ENCODE measurements around the gene NDEL1. TPM values are rescaled to one million over a fixed set of nuclear protein-coding genes. Genes with fewer than 3 reads are reported as not detected.

Gene NDEL1
- total RNA-seq, 1 experiment from 2014 or later, result 39.2 TPM

DNA sequence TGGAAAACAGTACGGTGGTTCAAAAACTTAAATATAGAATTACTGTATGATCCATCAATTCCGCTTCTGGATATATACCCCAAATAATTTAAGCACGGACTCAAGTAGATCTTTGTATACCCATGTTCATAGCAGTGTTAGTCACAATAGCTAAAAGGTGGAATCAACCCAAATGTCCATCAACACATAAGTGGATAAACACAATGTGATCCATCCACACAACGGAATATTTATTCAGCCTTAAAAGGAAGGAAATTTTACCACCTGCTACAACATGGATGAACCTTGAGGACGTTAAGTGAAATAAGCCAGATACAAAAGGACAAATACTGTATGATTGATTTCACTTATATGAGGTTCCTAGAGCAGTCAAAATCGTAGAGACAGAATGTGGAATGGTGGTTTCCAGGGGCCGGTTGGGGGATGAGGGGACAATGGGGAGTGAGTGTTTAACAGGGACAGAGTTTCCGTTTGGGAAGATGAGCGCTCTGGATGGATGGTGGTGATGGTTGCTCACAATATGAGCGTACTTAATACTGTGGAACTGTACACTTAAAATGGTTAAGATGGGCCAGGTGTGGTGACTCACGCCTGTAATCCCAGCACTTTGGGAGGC is 32.7 kb upstream of the NDEL1 start:
- CTCF ChIA-PET, result interaction anchor here (1.6 kb wide), 1 partner anchor 19 kb away, joined by 3 read pairs; no protein-coding TSS in a partner anchor
- H3K9me2 ChIP-seq (ENCODE audit: insufficient read depth), result no peaks in the 10 kb centered on the region
- H3K4me3 ChIP-seq (replicated peaks in 1 of 2; ENCODE audit: low read depth in 1 of 2, low read length in 2 of 2), result no peak overlapping the region
- RAD21 ChIA-PET (ENCODE audit: low non-redundant PET in 1 of 2, low total read pairs in 2 of 2, uncharacterized antibody in 2 of 2, unreplicated experiment in 2 of 2), result no interaction called here
- no TSS peak for BruUV-seq (replicated peaks)
- H3K36me3 ChIP-seq (ENCODE audit: control insufficient read depth in 1 of 2, insufficient read depth in 2 of 2, low read length in 2 of 2), result no peaks in the 10 kb centered on the region
- no peaks in the 10 kb centered on the region for H3K79me2 ChIP-seq (ENCODE audit: insufficient read depth, low read length)
- H3K27ac ChIP-seq (ENCODE audit: low read depth, low read length), result no peak overlapping the region
- ATAC-seq (no peak), DNase-seq (ENCODE audit: low read depth, low spot score) (no peak)
- no peaks in the 10 kb centered on the region for H3K9me3 ChIP-seq (ENCODE audit: control insufficient read depth in 1 of 2, insufficient read depth in 1 of 2, low read depth in 1 of 2, low read length in 2 of 2)
- no peak overlapping the region for H3K4me2 ChIP-seq (ENCODE audit: low read length)
- TF ChIP-seq SRF (IDR thresholded peaks at IDR 0.05; ENCODE audit: low read depth), result no peak
- TF ChIP-seq, protein P1, sequence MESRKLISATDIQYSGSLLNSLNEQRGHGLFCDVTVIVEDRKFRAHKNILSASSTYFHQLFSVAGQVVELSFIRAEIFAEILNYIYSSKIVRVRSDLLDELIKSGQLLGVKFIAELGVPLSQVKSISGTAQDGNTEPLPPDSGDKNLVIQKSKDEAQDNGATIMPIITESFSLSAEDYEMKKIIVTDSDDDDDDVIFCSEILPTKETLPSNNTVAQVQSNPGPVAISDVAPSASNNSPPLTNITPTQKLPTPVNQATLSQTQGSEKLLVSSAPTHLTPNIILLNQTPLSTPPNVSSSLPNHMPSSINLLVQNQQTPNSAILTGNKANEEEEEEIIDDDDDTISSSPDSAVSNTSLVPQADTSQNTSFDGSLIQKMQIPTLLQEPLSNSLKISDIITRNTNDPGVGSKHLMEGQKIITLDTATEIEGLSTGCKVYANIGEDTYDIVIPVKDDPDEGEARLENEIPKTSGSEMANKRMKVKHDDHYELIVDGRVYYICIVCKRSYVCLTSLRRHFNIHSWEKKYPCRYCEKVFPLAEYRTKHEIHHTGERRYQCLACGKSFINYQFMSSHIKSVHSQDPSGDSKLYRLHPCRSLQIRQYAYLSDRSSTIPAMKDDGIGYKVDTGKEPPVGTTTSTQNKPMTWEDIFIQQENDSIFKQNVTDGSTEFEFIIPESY (IDR thresholded peaks at IDR 0.05; ENCODE audit: extremely low read depth, insufficient replicate concordance, low read length), result no peak
- H3K4me1 ChIP-seq (ENCODE audit: control insufficient read depth in 1 of 2, insufficient read depth in 2 of 2, low read length in 2 of 2), result peaks cover 2 to 30% of the 10 kb centered on the region in 2 experiments; a peak in 3 of 4 replicates
- no peaks in the 10 kb centered on the region for H3K27me3 ChIP-seq (ENCODE audit: insufficient read depth, low read length)
- intact Hi-C loops (cut with micrococcal nuclease), result no loop called here
- H4K20me1 ChIP-seq (ENCODE audit: insufficient read depth), result no peaks in the 10 kb centered on the region
- POLR2A ChIA-PET, result interaction anchor here (1.9 kb wide), 1 partner anchor 19 kb away, joined by 5 read pairs; no protein-coding TSS in a partner anchor
- H2AFZ ChIP-seq (ENCODE audit: low read depth, low read length, poor library complexity, severe bottlenecking), result no peak overlapping the region
- no peak overlapping the region for H3K9ac ChIP-seq (ENCODE audit: low read length)

GRCh38 chr17:8405499-8406016 is 30.1 kb upstream of the NDEL1 start:
- no peak overlapping the region for H3K27ac ChIP-seq (ENCODE audit: low read depth, low read length)
- ChIA-PET CTCF (no interaction called here), RAD21 (ENCODE audit: low non-redundant PET in 1 of 2, low total read pairs in 2 of 2, uncharacterized antibody in 2 of 2, unreplicated experiment in 2 of 2) (no interaction called here), POLR2A (interaction anchor here (1.9 kb wide), 1 partner anchor 12 kb away, joined by 4 read pairs; no protein-coding TSS in a partner anchor)
- peaks cover 9 to 50% of the 10 kb centered on the region in 2 experiments for H3K4me1 ChIP-seq (ENCODE audit: control insufficient read depth in 1 of 2, insufficient read depth in 2 of 2, low read length in 2 of 2)
- H3K4me2 ChIP-seq (ENCODE audit: low read length), result no peak overlapping the region
- DNase-seq (ENCODE audit: low read depth, low spot score), result no peak
- no peak overlapping the region for H2AFZ ChIP-seq (ENCODE audit: low read depth, low read length, poor library complexity, severe bottlenecking)
- no peaks in the 10 kb centered on the region for H3K9me2 ChIP-seq (ENCODE audit: insufficient read depth)
- H4K20me1 ChIP-seq (ENCODE audit: insufficient read depth), result no peaks in the 10 kb centered on the region
- no peaks in the 10 kb centered on the region for H3K79me2 ChIP-seq (ENCODE audit: insufficient read depth, low read length)
- no peaks in the 10 kb centered on the region for H3K9me3 ChIP-seq (ENCODE audit: control insufficient read depth in 1 of 2, insufficient read depth in 1 of 2, low read depth in 1 of 2, low read length in 2 of 2)
- BruUV-seq (replicated peaks), result no TSS peak
- no peak overlapping the region for H3K9ac ChIP-seq (ENCODE audit: low read length)
- no peaks in the 10 kb centered on the region for H3K36me3 ChIP-seq (ENCODE audit: control insufficient read depth in 1 of 2, insufficient read depth in 2 of 2, low read length in 2 of 2)
- H3K27me3 ChIP-seq (ENCODE audit: insufficient read depth, low read length), result no peaks in the 10 kb centered on the region
- TF ChIP-seq JUND (IDR thresholded peaks at IDR 0.05) (no peak), ELF1 (IDR thresholded peaks at IDR 0.05; ENCODE audit: borderline replicate concordance, low read depth) (no peak), ZNF274 (IDR thresholded peaks at IDR 0.05; ENCODE audit: low read depth, low read length) (no peak), REST (IDR thresholded peaks at IDR 0.05; ENCODE audit: low read depth) (no peak), FOSL1 (IDR thresholded peaks at IDR 0.05; ENCODE audit: low read depth) (no peak), EZH2phosphoT487 (IDR thresholded peaks at IDR 0.05; ENCODE audit: borderline replicate concordance) (no peak), POLR2AphosphoS5 (IDR thresholded peaks at IDR 0.05; ENCODE audit: low read depth, low read length) (no peak), EZH2 (IDR thresholded peaks at IDR 0.05) (no peak), CBX3 (IDR thresholded peaks at IDR 0.05; ENCODE audit: low read depth) (no peak), SP1 (IDR thresholded peaks at IDR 0.05; ENCODE audit: low read depth) (no peak), TCF7L2 (IDR thresholded peaks at IDR 0.05; ENCODE audit: borderline replicate concordance, extremely low read depth, insufficient read depth, insufficient read length) (no peak)
- no peak for ATAC-seq
- H3K4me3 ChIP-seq (replicated peaks in 1 of 2; ENCODE audit: low read depth in 1 of 2, low read length in 2 of 2), result no peak overlapping the region
- intact Hi-C loops (cut with micrococcal nuclease), result no loop called here

Data from HCT116 (cell line).